H1 (cell line): Measurements from ENCODE around the gene FHIT. TPM values are rescaled to one million over a fixed set of nuclear protein-coding genes. Genes with fewer than 3 reads are reported as not detected.

Experiments used
- CTCF ChIA-PET: fragments of 300-600 bp; sonication (Branson Sonifier 250); formaldehyde crosslinking; loops from one replicate; lab custom pipeline; 2021; ENCODE audit not compliant: partially characterized antibody; lab: Charles Lee
- POLR2A ChIA-PET: fragments of 300-600 bp; sonication (Branson Sonifier 250); formaldehyde crosslinking; loops from one replicate; lab custom pipeline; 2021; ENCODE audit warnings: inconsistent platforms; ENCODE audit not compliant: partially characterized antibody; lab: Charles Lee
- DNase-seq, 2 experiments: peaks; one replicate each; pipeline versions ENCODE4 v3.0.0 to v3.0.0-alpha.2; 2010 to 2022; ENCODE audit warnings: low spot score in 2 of 2, low read depth in 1 of 2, mixed read lengths in 1 of 2
- FAIRE-seq: peaks from 2 replicates; lab custom pipeline; 2011; peaks lifted over from hg19 to GRCh38; lab: Jason Lieb, UNC
- H2AFZ ChIP-seq: 2 replicates; pipeline ENCODE4 v1.8.1; 2012; ENCODE audit warnings: low read length, inconsistent platforms
- H2AK5ac ChIP-seq: 2 replicates; pipeline ENCODE4 v1.6.1; 2013; ENCODE audit warnings: low read depth, low read length
- H2BK120ac ChIP-seq: replicated peaks from 2 replicates; pipeline ENCODE3; 2013; ENCODE audit warnings: low read depth, low read length, inconsistent platforms
- H2BK12ac ChIP-seq: 2 replicates; pipeline ENCODE4 v1.6.1; 2013; ENCODE audit warnings: low read depth, low read length
- H2BK15ac ChIP-seq: 2 replicates; pipeline ENCODE4 v1.6.1; 2013; ENCODE audit warnings: low read length
- H2BK20ac ChIP-seq: 2 replicates; pipeline ENCODE4 v1.6.1; 2013; ENCODE audit warnings: low read length
- H2BK5ac ChIP-seq: 2 replicates; pipeline ENCODE4 v1.6.1; 2013; ENCODE audit warnings: low read depth, low read length
- H3K14ac ChIP-seq: 2 replicates; pipeline ENCODE4 v1.6.1; 2013; ENCODE audit warnings: inconsistent platforms; ENCODE audit not compliant: insufficient read length
- H3K18ac ChIP-seq: 2 replicates; pipeline ENCODE4 v1.6.1; 2013; ENCODE audit warnings: low read length; ENCODE audit errors: extremely low read depth
- H3K23ac ChIP-seq: 2 replicates; pipeline ENCODE4 v1.6.1; 2013; ENCODE audit warnings: inconsistent platforms; ENCODE audit not compliant: insufficient read length
- H3K23me2 ChIP-seq: 2 replicates; pipeline ENCODE4 v1.6.1; 2013; ENCODE audit warnings: low read depth, low read length
- H3K27ac ChIP-seq: 2 replicates; pipeline ENCODE4 v1.6.1; 2011; ENCODE audit warnings: low read depth, low read length, inconsistent platforms
- H3K27me3 ChIP-seq, 4 experiments: replicated peaks in 1 of 4; 1 replicate in 1 of 4; 2 replicates in 3 of 4; pipeline versions ENCODE4 v1.6.1 to v1.8.1; 2011 to 2013; ENCODE audit warnings: low read length in 3 of 4, mild to moderate bottlenecking in 3 of 4, inconsistent platforms in 2 of 4, mixed read lengths in 2 of 4, moderate library complexity in 1 of 4; ENCODE audit not compliant: control insufficient read depth in 3 of 4, insufficient read depth in 3 of 4; ENCODE audit errors: extremely low read depth in 1 of 4
- H3K36me3 ChIP-seq, 4 experiments: 2 replicates each; pipeline versions ENCODE4 v1.6.1 to v1.8.1; 2011 to 2013; ENCODE audit warnings: mild to moderate bottlenecking in 4 of 4, low read length in 3 of 4, moderate library complexity in 2 of 4, control low read depth in 1 of 4, inconsistent platforms in 1 of 4; ENCODE audit not compliant: insufficient read depth in 4 of 4, control insufficient read depth in 2 of 4
- H3K4ac ChIP-seq: replicated peaks from 2 replicates; pipeline ENCODE3; 2013; ENCODE audit warnings: low read length, low read depth, mixed read lengths, inconsistent platforms; ENCODE audit not compliant: insufficient read length
- H3K4me1 ChIP-seq, 4 experiments: replicated peaks in 1 of 4; 1 replicate in 1 of 4; 2 replicates in 3 of 4; pipeline versions ENCODE4 v1.6.1 to v1.8.1; 2011 to 2013; ENCODE audit warnings: low read length in 3 of 4, inconsistent platforms in 2 of 4, mixed read lengths in 1 of 4; ENCODE audit not compliant: insufficient read depth in 4 of 4, control insufficient read depth in 3 of 4
- H3K4me2 ChIP-seq, 2 experiments: 2 replicates each; pipeline versions ENCODE4 v1.6.1 to v1.8.1; 2011 to 2013; ENCODE audit warnings: low read depth in 2 of 2, low read length in 2 of 2, control low read depth in 1 of 2, inconsistent platforms in 1 of 2, mild to moderate bottlenecking in 1 of 2; ENCODE audit not compliant: insufficient read depth in 1 of 2
- H3K4me3 ChIP-seq, 4 experiments: fragments of 200-600, 300-600 bp in 1 of 4; sonication (generic), shearing (Covaris generic), sonication (Bioruptor Twin) in 1 of 4; 2 replicates each; pipeline versions ENCODE4 v1.5.1 to v1.8.1; 2011 to 2016; ENCODE audit warnings: low read length in 4 of 4, low read depth in 3 of 4, control low read depth in 2 of 4, inconsistent platforms in 2 of 4, mild to moderate bottlenecking in 2 of 4, mixed read lengths in 1 of 4, moderate library complexity in 1 of 4; ENCODE audit not compliant: insufficient read depth in 2 of 4; ENCODE audit errors: extremely low read depth in 1 of 4
- H3K56ac ChIP-seq: replicated peaks from 2 replicates; pipeline ENCODE3; 2013; ENCODE audit warnings: low read depth, mild to moderate bottlenecking, mixed read lengths, low read length, inconsistent platforms; ENCODE audit not compliant: insufficient read length
- H3K79me1 ChIP-seq: 2 replicates; pipeline ENCODE4 v1.6.1; 2013; ENCODE audit warnings: low read depth, low read length, control low read depth
- H3K79me2 ChIP-seq, 2 experiments: 2 replicates each; pipeline versions ENCODE4 v1.6.1 to v1.8.1; 2012 to 2013; ENCODE audit warnings: low read length in 2 of 2, mild to moderate bottlenecking in 2 of 2, inconsistent platforms in 1 of 2; ENCODE audit not compliant: insufficient read depth in 2 of 2, control insufficient read depth in 1 of 2
- H3K9ac ChIP-seq, 4 experiments: replicated peaks in 1 of 4; 1 replicate in 1 of 4; 2 replicates in 3 of 4; pipeline versions ENCODE4 v1.6.1 to v1.8.1; 2011 to 2013; ENCODE audit warnings: low read depth in 3 of 4, low read length in 3 of 4, control low read depth in 2 of 4, mild to moderate bottlenecking in 2 of 4, moderate library complexity in 2 of 4, inconsistent platforms in 1 of 4; ENCODE audit errors: extremely low read depth in 1 of 4
- H3K9me3 ChIP-seq, 2 experiments: 2 replicates each; pipeline versions ENCODE4 v1.6.1 to v1.8.1; 2012 to 2013; ENCODE audit warnings: mild to moderate bottlenecking in 2 of 2, moderate library complexity in 2 of 2, control low read depth in 1 of 2, inconsistent platforms in 1 of 2, low read depth in 1 of 2, low read length in 1 of 2, mixed read lengths in 1 of 2; ENCODE audit not compliant: insufficient read depth in 2 of 2
- H4K20me1 ChIP-seq, 2 experiments: replicated peaks in 1 of 2; 2 replicates each; pipeline versions ENCODE3 to v1.8.1; 2011 to 2013; ENCODE audit warnings: inconsistent platforms in 2 of 2, low read length in 2 of 2, mild to moderate bottlenecking in 1 of 2; ENCODE audit not compliant: insufficient read depth in 2 of 2, control insufficient read depth in 1 of 2
- H4K5ac ChIP-seq: 2 replicates; pipeline ENCODE4 v1.6.1; 2013; ENCODE audit warnings: low read length, low read depth, mixed read lengths, inconsistent platforms; ENCODE audit not compliant: insufficient read length
- H4K8ac ChIP-seq: 2 replicates; pipeline ENCODE4 v1.8.0; 2013; ENCODE audit warnings: mild to moderate bottlenecking, moderate library complexity, low read length, inconsistent platforms; ENCODE audit not compliant: insufficient read depth; ENCODE audit errors: extremely low read depth
- H4K91ac ChIP-seq: replicated peaks from 2 replicates; pipeline ENCODE3; 2013; ENCODE audit warnings: low read length, mixed read lengths, inconsistent platforms; ENCODE audit not compliant: insufficient read length
- CBX5 ChIP-seq: fragments of 300-800, 300-1000 bp; sonication (generic); IDR thresholded peaks from 2 replicates; pipeline ENCODE4 v1.7.1; 2016; ENCODE audit warnings: antibody characterized with exemption, low read length, low read depth
- CEBPB ChIP-seq: IDR thresholded peaks from 2 replicates; pipeline ENCODE4 v1.6.1; 2012; ENCODE audit warnings: low read depth, low read length
- CTBP2 ChIP-seq: IDR thresholded peaks from 2 replicates; pipeline ENCODE4 v1.7.0; 2011; ENCODE audit warnings: borderline replicate concordance, mild to moderate bottlenecking, moderate library complexity, mixed read lengths, low read length; ENCODE audit not compliant: insufficient read depth, insufficient read length
- EP300 ChIP-seq, 2 experiments: IDR thresholded peaks; 1 replicate in 1 of 2; 2 replicates in 1 of 2; pipeline ENCODE4 v1.6.1; 2011 to 2012; ENCODE audit warnings: low read depth in 2 of 2, low read length in 2 of 2, mild to moderate bottlenecking in 2 of 2, borderline replicate concordance in 1 of 2, inconsistent platforms in 1 of 2, moderate library complexity in 1 of 2
- GTF2F1 ChIP-seq: IDR thresholded peaks from 2 replicates; pipeline ENCODE4 v1.6.1; 2012; ENCODE audit warnings: low read depth, low read length, improper control_type of control experiment, borderline replicate concordance
- HDAC2 ChIP-seq, 2 experiments: fragments of 300-600 bp in 1 of 2; sonication (generic) in 1 of 2; IDR thresholded peaks; 2 replicates each; pipeline ENCODE4 v1.6.1; 2011 to 2012; ENCODE audit warnings: low read depth in 2 of 2, low read length in 2 of 2, mild to moderate bottlenecking in 2 of 2, moderate library complexity in 2 of 2, borderline replicate concordance in 1 of 2, inconsistent platforms in 1 of 2
- POLR2A ChIP-seq, 2 experiments: IDR thresholded peaks; 1 replicate in 1 of 2; 2 replicates in 1 of 2; pipeline ENCODE4 v1.6.1; 2011; ENCODE audit warnings: low read depth in 2 of 2, low read length in 2 of 2, mild to moderate bottlenecking in 2 of 2; ENCODE audit errors: control extremely low read depth in 1 of 2
- RAD21 ChIP-seq, 2 experiments: IDR thresholded peaks in 1 of 2; conservative IDR thresholded peaks in 1 of 2; 2 replicates each; pipeline ENCODE4 v1.6.1; 2011; ENCODE audit warnings: low read depth in 2 of 2, low read length in 2 of 2, improper control_type of control experiment in 1 of 2, inconsistent platforms in 1 of 2, mild to moderate bottlenecking in 1 of 2, moderate library complexity in 1 of 2
- RNF2 ChIP-seq: fragments of 200-900, 300-1000 bp; sonication (generic); IDR thresholded peaks from 2 replicates; pipeline ENCODE4 v1.7.1; 2016; ENCODE audit warnings: borderline replicate concordance, low read depth, mild to moderate bottlenecking, antibody characterized with exemption, low read length; ENCODE audit not compliant: poor library complexity, severe bottlenecking; ENCODE audit errors: missing control alignments
- SRF ChIP-seq: IDR thresholded peaks from 2 replicates; pipeline ENCODE4 v1.6.1; 2011; ENCODE audit warnings: mild to moderate bottlenecking, low read depth, low read length, moderate library complexity
- TAF7 ChIP-seq: optimal IDR thresholded peaks from 2 replicates; pipeline ENCODE3; 2011; ENCODE audit warnings: low read depth, mild to moderate bottlenecking, inconsistent platforms, low read length, moderate library complexity, borderline replicate concordance
- ZNF274 ChIP-seq: IDR thresholded peaks from 2 replicates; pipeline ENCODE4 v1.7.0; 2012; ENCODE audit warnings: low read length, borderline replicate concordance; ENCODE audit errors: extremely low read depth
- WGBS, 2 experiments: shearing (Covaris generic) in 1 of 2; methylation state at CpG; one replicate each; pipeline versions ENCODE4 v1.1.6 to v1.1.7; 2013 to 2015; ENCODE audit warnings: low lambda C conversion rate in 2 of 2, mixed read lengths in 2 of 2, inconsistent platforms in 1 of 2, low coverage in 1 of 2, missing lambda C conversion rate in 1 of 2; ENCODE audit not compliant: insufficient replicate concordance in 2 of 2, insufficient coverage in 1 of 2, insufficient read length in 1 of 2; ENCODE audit errors: extremely low coverage in 1 of 2, missing lambda C conversion rate in 1 of 2; 5-methylcytosine and 5-hydroxymethylcytosine counted together
- polyA plus RNA-seq, 7 experiments: library from polyadenylated mRNA; depleted of rRNA in 3 of 7; stranded (reverse) in 5 of 7; unstranded in 2 of 7; fragments of >200 nt in 5 of 7; fragments of 200-250 nt in 2 of 7; gene quantifications; 1 replicate in 5 of 7; 2 replicates in 1 of 7; 4 replicates in 1 of 7; pipeline versions ENCODE4 v1.2.1 to v1.2.3, GENCODE V29; 2011 to 2013; ENCODE audit warnings: missing spikeins in 2 of 7, mixed read lengths in 2 of 7
- total RNA-seq: library from RNA; stranded (reverse); fragmentation: NEBNext Ultra II Directional; extraction: Animal tissue kit (Norgen Biotek cat#: 25700); gene quantifications from 2 replicates; pipeline ENCODE4 v1.2.1, GENCODE V29; 2021

FHIT gene
- total and polyA plus RNA-seq, 2 of the 8 experiments (the other 6 are each of a cell fraction or from before 2014, with no cell fraction given) = 1.2 to 3.2 TPM

DNA sequence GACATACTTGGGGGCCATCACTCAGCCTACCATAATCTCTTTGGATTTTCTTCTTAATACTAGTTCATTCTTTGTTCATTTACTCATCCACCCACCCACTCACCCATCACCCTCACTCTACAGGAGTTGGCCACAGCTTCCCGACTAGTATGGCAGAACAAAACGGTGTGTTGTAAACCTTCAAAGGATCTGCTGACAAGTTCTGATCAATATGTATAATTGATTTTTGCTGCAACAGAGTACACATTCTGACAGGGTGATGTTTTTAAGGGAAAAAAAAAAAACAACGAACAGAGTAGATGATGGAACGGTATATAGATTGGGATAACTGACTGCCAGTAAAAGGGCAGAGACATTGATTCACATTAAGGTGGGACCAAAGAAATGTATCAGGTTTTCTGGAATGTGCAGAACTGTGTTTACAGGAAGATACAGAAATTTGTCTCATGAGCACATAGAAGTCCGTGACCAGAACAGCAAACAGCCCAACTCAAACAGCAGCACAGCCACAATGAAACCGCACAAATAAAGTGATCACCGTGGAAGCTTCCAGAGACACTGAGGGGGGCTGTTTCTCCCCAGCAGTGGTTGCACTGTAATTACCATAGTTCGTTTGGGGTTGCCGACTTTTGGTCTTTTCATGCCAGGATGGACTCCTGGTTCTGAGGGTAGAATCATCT is 931.9 kb downstream of the FHIT start:
- H3K9ac ChIP-seq = no peak overlapping the region
- ChIA-PET POLR2A (no interaction called here), CTCF (interaction anchor here (0.9 kb wide), 1 partner anchor 8 kb away, joined by 3 read pairs; no protein-coding TSS in a partner anchor)
- H3K56ac ChIP-seq = no peak overlapping the region
- no peak overlapping the region for H4K91ac ChIP-seq
- 92% methylated on average over 9 of the region's 9 CpGs; no CpG with 5 or more reads in 1 of the 2 experiments for WGBS, 2 experiments
- no peak overlapping the region for H2BK12ac ChIP-seq
- no peaks in the 10 kb centered on the region for H4K20me1 ChIP-seq
- H3K27me3 ChIP-seq = no peaks in the 10 kb centered on the region
- no peak overlapping the region for H3K18ac ChIP-seq
- no peaks in the 10 kb centered on the region for H3K79me2 ChIP-seq
- DNase-seq (no peak), FAIRE-seq (no peak)
- H2BK15ac ChIP-seq = no peak overlapping the region
- H3K4ac ChIP-seq = no peak overlapping the region
- no peak overlapping the region for H3K4me3 ChIP-seq
- H2AK5ac ChIP-seq = no peak overlapping the region
- H3K36me3 ChIP-seq = no peaks in the 10 kb centered on the region
- no peaks in the 10 kb centered on the region for H3K9me3 ChIP-seq
- H3K23me2 ChIP-seq = no peaks in the 10 kb centered on the region
- no peak overlapping the region for H2AFZ ChIP-seq
- no peak overlapping the region for H2BK5ac ChIP-seq
- no peak overlapping the region for H2BK20ac ChIP-seq
- H3K4me2 ChIP-seq = no peak overlapping the region
- H3K27ac ChIP-seq = no peak overlapping the region
- H4K5ac ChIP-seq = no peak overlapping the region
- H3K79me1 ChIP-seq = no peaks in the 10 kb centered on the region
- H3K23ac ChIP-seq = no peak overlapping the region
- peaks cover 0 to 5% (median 2%) of the 10 kb centered on the region in 4 experiments; a peak in 3 of 7 replicates for H3K4me1 ChIP-seq
- H2BK120ac ChIP-seq = no peak overlapping the region
- no peak overlapping the region for H3K14ac ChIP-seq
- H4K8ac ChIP-seq = no peak overlapping the region
- TF ChIP-seq RAD21 (IDR thresholded peaks at IDR 0.05 in 1 of 2, conservative IDR thresholded peaks at IDR 0.05 in 1 of 2; ENCODE audit: low read depth in 2 of 2, low read length in 2 of 2) (no peak), HDAC2 (IDR thresholded peaks at IDR 0.05; ENCODE audit: borderline replicate concordance in 1 of 2, low read depth in 2 of 2, low read length in 2 of 2) (no peak), ZNF274 (no peak), RNF2 (no peak), POLR2A (IDR thresholded peaks at IDR 0.05; ENCODE audit: control extremely low read depth in 1 of 2, low read depth in 2 of 2, low read length in 2 of 2) (no peak), TAF7 (no peak), CTBP2 (no peak), CBX5 (no peak), EP300 (IDR thresholded peaks at IDR 0.05; ENCODE audit: borderline replicate concordance in 1 of 2, low read depth in 2 of 2, low read length in 2 of 2) (no peak), SRF (no peak), CEBPB (no peak), GTF2F1 (no peak)
